HG03442 (cell line): ENCODE measurements around the gene CABLES2.

Experiments used
- ATAC-seq: cut with Tn5 transposase; IDR thresholded peaks from one replicate; pipeline ENCODE4 v1.9.1; 2021; ENCODE audit warnings: mild to moderate bottlenecking, moderate library complexity; ENCODE audit not compliant: unreplicated experiment

Gene CABLES2

GRCh38 chr20:62405108-62405980 lies 1.7 kb downstream of the CABLES2 start:
- ATAC-seq = no peak

GRCh38 chr20:62404761-62405107 lies 2.4 kb downstream of the CABLES2 start:
- no peak for ATAC-seq

GRCh38 chr20:62404112-62404665 lies 2.9 kb downstream of the CABLES2 start:
- no peak for ATAC-seq

- no peak for ATAC-seq
These were observed 3.8 kb downstream of the CABLES2 start for GRCh38 chr20:62403331-62403730.

GRCh38 chr20:62402456-62403150 lies 4.5 kb downstream of the CABLES2 start:
- ATAC-seq = no peak

GRCh38 chr20:62401331-62401779 lies 5.7 kb downstream of the CABLES2 start:
- no peak for ATAC-seq

- no peak for ATAC-seq
These were observed 6.5 kb downstream of the CABLES2 start for GRCh38 chr20:62400541-62400940.

- ATAC-seq = no peak
These were observed 7.1 kb downstream of the CABLES2 start for GRCh38 chr20:62400021-62400420.

- no peak for ATAC-seq
These were observed 8.8 kb downstream of the CABLES2 start for GRCh38 chr20:62398120-62398821.

- ATAC-seq = no peak
These were observed 10.5 kb downstream of the CABLES2 start for GRCh38 chr20:62396367-62397239.

- ATAC-seq = no peak
These were observed 11.5 kb downstream of the CABLES2 start for GRCh38 chr20:62395311-62396242.

- no peak for ATAC-seq
These were observed 12.5 kb downstream of the CABLES2 start for GRCh38 chr20:62394248-62395245.

GRCh38 chr20:62393830-62394229 lies 13.3 kb downstream of the CABLES2 start:
- ATAC-seq = no peak

- no peak for ATAC-seq
These were observed 13.8 kb downstream of the CABLES2 start for GRCh38 chr20:62393335-62393665.

- ATAC-seq = no peak
These were observed 14.3 kb downstream of the CABLES2 start for GRCh38 chr20:62392621-62393334.

GRCh38 chr20:62392077-62392418 lies 15.0 kb downstream of the CABLES2 start:
- ATAC-seq = no peak

GRCh38 chr20:62391165-62392076 lies 15.7 kb downstream of the CABLES2 start:
- no peak for ATAC-seq
